ENCODE measurements around the gene PPP6R3. TPM values are rescaled to one million over a fixed set of nuclear protein-coding genes. Genes with fewer than 3 reads are reported as not detected.

The PPP6R3 gene
- total RNA-seq, 1 experiment from 2014 or later: 138 TPM

GRCh38 chr11:68649851-68650555 lies 189.5 kb downstream of the PPP6R3 start:
- no peak overlapping the region for H2AFZ ChIP-seq (ENCODE audit: low read length)
- H3K4me2 ChIP-seq (ENCODE audit: insufficient read depth, insufficient read length, low read length): no peak overlapping the region
- no peak overlapping the region; the same call in 1 of the 2 replicates for H3K14ac ChIP-seq (ENCODE audit: insufficient read depth, low read length)

More at GRCh38 chr11:68649851-68650555, 189.5 kb downstream of the PPP6R3 start:
- Mint-ChIP-seq H3K4me3 (no peak overlapping the region), H3K9me3 (peaks cover 17 to 18% of the 10 kb centered on the region in 2 experiments), H3K27ac (no peak overlapping the region; a peak in 1 of 7 replicates), H3K4me1 (0 out of 4 replicates have a peak, but pooled peaks cover 0 to 2% of the 10 kb centered on the region in 2 experiments), H3K36me3 (ENCODE audit: insufficient read depth in 1 of 3, low read depth in 3 of 3) (peaks cover 0 to 11% (median under 1%) of the 10 kb centered on the region in 3 experiments; a peak in 3 of 7 replicates), H3K27me3 (ENCODE audit: low read depth) (peaks cover 2% of the 10 kb centered on the region; the same call in 1 of the 2 replicates)
- no peaks in the 10 kb centered on the region for H3K79me2 ChIP-seq (ENCODE audit: insufficient read depth, low read length)
- no peak for DNase-seq
- H2BK20ac ChIP-seq (ENCODE audit: low read depth, low read length, poor library complexity, severe bottlenecking): no peak overlapping the region
- H3K56ac ChIP-seq (ENCODE audit: insufficient read length, low read depth, low read length): no peak overlapping the region
- no peak overlapping the region for H4K8ac ChIP-seq (replicated peaks; ENCODE audit: insufficient read length, low read depth, low read length)
- no peaks in the 10 kb centered on the region for H3K4me1 ChIP-seq (ENCODE audit: insufficient read depth, low read length)
- no peak overlapping the region for H2BK15ac ChIP-seq (ENCODE audit: low read depth, low read length)
- no peak overlapping the region for H3K4ac ChIP-seq (ENCODE audit: low read depth, low read length)
- no peak overlapping the region for H2BK5ac ChIP-seq (ENCODE audit: insufficient read length, low read length)
- no peak overlapping the region for H2BK12ac ChIP-seq (ENCODE audit: insufficient read length, low read depth, low read length)
- no peak overlapping the region for H2AK5ac ChIP-seq (ENCODE audit: insufficient read length, low read length)
- peaks cover 8% of the 10 kb centered on the region for H3K9me3 ChIP-seq (ENCODE audit: control insufficient read depth, low read depth, low read length)
- H3K18ac ChIP-seq (ENCODE audit: insufficient read length, low read depth, low read length): no peak overlapping the region
- WGBS (ENCODE audit: extremely low coverage, insufficient read length, low lambda C conversion rate): no CpG with 5 or more reads among the region's 38 CpGs
- no peaks in the 10 kb centered on the region for H3K79me1 ChIP-seq (ENCODE audit: insufficient read depth, low read depth, low read length, poor library complexity, severe bottlenecking)
- H3K9ac ChIP-seq (ENCODE audit: extremely low read depth, insufficient read length, low read length): no peak overlapping the region
- no peak overlapping the region for H3T11ph ChIP-seq (ENCODE audit: low read length)
- H3K27ac ChIP-seq (ENCODE audit: insufficient read length, low read depth, low read length): no peak overlapping the region
- no peak overlapping the region for H4K5ac ChIP-seq (ENCODE audit: insufficient read length, low read depth, low read length)
- H4K20me1 ChIP-seq (ENCODE audit: control insufficient read depth, insufficient read depth, insufficient read length): no peaks in the 10 kb centered on the region
- H2BK120ac ChIP-seq (ENCODE audit: low read depth, low read length, poor library complexity, severe bottlenecking): no peak overlapping the region
- H3K27me3 ChIP-seq (ENCODE audit: insufficient read depth, low read length): no peaks in the 10 kb centered on the region
- H3K23me2 ChIP-seq (ENCODE audit: insufficient read length, low read depth, low read length, poor library complexity, severe bottlenecking): no peaks in the 10 kb centered on the region
- TF ChIP-seq CTCF (conservative IDR thresholded peaks at IDR 0.05): no peak
- no peak overlapping the region for H4K91ac ChIP-seq (ENCODE audit: insufficient read length, low read depth, low read length)
- H3K23ac ChIP-seq (ENCODE audit: insufficient read length, low read depth, low read length): no peak overlapping the region

Measured in H9 (cell line).